NCI-H2227 (cell line): ENCODE results near the gene DOCK3.

ENCODE experiments used
- DNase-seq: peaks from one replicate; lab custom pipeline; 2025; ENCODE audit not compliant: unreplicated experiment; lab: John Stamatoyannopoulos, UW

The DOCK3 gene

GRCh38 chr3:50971487-50971924, 296.8 kb downstream of the DOCK3 start:
- DNase-seq: peak; percentile 45

GRCh38 chr3:50972029-50972428, 297.3 kb downstream of the DOCK3 start:
- no peak for DNase-seq

- peak; percentile 1 for DNase-seq
Observed at GRCh38 chr3:50978586-50978985, 303.9 kb downstream of the DOCK3 start.

- peak; percentile 36 for DNase-seq
Observed at GRCh38 chr3:50978991-50979667, 304.4 kb downstream of the DOCK3 start.

- no peak for DNase-seq
Observed at GRCh38 chr3:50982540-50983325, 308.0 kb downstream of the DOCK3 start.

DNA sequence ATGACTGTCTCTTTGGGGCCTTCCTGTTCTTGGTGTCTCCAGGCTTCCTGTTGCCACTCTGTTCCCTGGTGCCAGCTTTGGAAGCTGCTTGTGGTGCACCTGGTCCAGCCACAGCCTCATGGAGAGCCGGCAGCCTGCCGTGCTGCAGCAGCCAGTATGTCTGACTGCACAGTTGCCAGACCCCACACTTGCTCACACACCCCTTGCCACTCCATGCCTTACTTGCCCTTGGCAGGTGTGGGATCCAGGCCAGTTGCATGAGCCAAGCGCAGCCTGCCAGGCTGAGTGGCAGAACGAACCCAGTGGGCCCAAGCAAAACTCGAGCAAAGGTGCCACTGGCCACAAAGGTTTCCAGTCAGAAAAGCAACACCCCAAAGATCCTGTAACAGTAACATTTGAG, 309.2 kb downstream of the DOCK3 start:
- DNase-seq: no peak

GRCh38 chr3:50985893-50986292, 311.2 kb downstream of the DOCK3 start:
- no peak for DNase-seq

DNA sequence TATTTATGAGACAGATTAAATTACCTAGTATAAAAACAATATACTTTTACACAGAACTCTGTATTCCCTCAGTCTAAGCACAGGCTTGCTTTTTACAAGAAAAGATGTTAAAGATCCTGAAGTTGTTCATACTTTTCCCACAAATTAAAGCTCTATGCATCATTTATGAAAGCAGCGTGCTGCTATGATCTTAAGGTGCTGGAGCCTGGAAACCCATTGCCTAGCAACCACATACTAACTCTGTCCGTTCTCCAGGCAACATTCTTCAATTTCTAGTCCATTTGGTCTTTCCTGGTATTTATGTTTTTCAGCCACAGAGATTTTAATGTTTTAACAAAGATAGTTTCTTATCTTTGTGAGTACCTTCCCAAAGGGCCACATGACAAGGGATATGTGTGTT, 312.0 kb downstream of the DOCK3 start:
- DNase-seq: no peak

DNA sequence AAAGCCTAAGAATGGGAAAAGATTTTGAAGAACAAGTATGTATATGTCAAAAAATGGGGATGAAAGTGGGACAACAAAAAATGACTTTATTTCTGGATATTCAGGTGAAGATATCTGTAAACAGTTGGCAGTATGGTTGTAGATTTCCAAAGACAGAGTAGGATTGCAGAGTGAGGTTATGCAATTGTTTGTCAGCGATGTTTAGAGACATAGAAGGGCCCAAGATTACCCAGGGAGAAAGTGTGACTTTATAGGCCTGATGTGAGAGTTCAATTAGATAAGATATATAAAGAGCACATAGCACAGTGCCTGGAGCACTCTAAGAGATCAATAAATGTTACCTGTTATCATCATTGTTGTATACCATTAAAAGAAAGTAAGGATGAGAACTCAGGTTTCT, 319.8 kb downstream of the DOCK3 start:
- no peak for DNase-seq

DNA sequence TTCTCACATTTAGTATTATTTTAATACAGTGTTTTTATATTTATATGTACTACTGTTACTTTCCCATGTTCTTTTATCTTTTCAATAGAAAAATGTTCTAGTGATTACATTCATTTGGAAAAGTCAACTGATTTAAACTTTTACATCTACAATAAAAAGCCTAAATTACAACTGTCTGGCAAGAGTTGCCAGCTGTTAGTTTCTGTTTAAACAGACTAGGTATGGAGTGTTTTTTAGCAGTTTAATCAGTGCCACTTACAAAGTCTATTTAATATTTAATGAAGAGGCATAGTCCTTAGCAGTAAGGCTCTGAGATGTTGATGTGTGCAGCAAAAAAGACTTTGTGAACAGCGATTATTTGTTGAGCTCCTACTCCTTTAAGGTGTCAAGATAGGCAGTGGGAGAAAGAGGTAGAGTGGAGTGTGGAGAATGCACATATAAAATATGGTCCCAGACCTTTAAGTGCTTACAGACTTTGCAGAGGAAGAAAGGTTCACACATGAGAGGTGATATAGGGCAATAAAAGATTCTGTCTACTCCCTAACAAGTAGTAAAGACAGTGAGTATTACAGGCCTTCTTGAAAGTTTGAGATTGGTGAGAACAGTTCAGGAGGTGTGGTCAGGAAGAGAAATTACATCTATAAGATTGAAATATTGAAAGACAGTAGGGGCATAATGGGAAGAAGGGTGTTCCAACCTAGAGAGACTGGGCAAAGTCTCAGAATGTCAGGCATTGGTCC, 320.5 kb downstream of the DOCK3 start:
- DNase-seq: no peak

GRCh38 chr3:51002495-51002894, 327.8 kb downstream of the DOCK3 start:
- DNase-seq: no peak

DNA sequence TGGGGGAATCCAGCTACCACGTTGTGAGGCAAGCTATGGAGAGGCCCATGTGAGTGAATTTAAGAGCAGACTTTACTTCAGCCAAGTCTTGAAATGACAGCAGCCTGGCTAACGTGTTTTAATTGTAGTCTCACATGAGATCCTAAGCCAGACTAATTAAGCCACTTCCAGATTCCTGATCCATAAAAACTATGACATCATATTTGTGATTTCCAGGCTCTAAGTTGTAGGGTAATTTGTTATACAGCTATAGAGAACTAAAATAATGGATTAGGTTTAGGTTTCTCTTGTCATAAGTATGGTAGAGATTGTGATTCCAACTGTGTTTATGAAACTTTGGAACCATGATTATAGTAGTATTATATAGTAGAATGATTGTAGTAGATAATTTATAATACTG, 329.5 kb downstream of the DOCK3 start:
- DNase-seq: no peak

DNA sequence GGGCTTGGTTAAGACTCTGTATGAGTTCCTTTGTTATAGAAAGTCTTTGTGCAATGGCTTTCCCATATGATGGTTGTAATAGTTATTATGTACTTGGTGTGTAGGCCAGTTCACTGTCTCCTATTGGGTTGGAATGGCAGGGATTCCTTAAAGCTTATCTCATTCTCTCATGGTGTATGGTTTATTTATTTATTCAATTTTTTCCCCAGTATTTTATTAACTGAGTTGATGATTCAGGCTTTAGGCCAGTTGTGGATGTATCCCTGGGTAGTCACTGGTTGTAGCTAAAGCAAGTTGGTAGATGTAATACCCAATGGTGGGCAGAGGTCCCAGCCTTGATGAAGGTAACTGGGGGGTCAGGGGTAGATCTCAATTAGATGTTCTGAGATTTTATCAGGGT, 349.4 kb downstream of the DOCK3 start:
- DNase-seq: no peak

DNA sequence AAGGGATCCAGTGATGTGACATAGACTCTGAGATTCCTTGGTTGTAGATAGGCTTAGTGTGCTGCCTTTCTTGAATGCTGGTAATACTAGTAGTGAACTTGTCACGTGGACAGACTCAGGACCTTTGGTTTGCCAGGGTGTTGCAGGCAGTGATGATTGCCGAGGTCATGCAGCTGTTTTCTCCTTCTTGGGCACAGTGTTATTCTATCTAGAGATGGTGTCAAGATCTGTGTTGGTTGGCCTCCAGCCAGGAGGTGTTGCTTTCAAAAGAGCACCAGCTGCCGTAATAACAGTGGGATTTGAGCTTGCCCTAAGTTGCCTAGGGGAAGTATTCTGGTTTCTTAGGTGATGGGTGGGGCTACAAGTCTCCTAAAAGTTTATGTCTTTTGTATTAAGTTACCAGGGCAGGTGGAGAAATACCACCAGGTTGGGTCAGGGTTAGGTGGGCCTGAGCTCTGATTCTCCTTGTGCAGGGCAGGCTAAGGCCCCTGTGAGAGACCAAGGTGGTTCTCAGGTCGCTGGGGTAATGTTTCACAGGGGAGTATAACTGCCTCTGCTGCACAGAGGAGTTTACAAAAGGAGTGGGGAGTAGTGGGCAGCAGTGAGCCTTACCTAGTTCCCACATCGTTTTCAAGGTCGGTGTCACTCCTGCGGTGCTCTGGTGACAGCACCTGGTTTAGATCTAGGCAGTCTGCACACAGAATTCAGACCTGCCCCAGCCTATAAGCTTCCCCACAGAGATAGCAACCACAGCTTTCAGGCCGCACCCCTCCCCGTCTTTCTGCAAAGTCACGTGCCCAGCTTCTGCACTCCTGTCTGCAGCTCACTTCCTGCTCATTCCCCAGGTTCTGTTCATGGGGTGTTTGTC, 350.3 kb downstream of the DOCK3 start:
- peak; percentile 11 for DNase-seq

DNA sequence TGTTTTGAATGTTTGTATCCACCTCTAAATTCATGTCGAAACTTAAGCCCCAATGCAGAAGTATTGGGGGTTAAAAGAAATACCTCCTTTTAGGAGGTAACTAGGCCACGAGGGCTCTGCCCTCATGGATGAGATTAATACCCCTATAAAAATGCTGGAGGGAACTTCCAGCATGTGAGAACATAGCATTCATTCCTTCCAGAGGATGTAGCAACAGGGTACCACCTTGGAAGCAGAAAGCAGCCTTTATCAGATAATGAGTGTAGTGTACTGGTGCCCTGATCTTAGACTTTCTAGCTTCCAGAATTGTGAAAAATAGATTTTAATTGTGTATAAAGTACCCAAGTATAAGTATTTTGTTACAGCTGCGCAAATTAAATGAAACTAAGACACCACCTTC, 356.9 kb downstream of the DOCK3 start:
- no peak for DNase-seq

DNA sequence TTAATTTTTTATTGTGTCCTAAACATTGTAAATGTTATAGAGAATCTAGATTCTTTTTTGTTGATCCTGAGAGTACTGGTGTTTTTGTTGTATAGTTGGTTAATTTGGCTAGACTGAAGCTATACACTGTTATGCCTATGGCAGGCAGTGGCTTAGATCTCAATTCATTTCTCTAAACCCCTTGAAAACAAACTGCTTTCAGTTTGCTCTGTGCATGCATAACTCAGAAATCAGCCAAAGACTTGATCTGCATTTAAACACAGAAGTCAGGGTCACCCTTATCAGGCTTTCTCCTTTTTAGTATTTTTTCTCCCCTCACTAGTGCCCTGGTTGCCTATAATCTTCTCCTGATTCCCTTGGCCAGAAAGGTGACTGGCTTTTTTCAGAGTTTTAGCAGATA, 360.9 kb downstream of the DOCK3 start:
- DNase-seq: no peak

GRCh38 chr3:51044982-51045381, 370.3 kb downstream of the DOCK3 start:
- no peak for DNase-seq

DNA sequence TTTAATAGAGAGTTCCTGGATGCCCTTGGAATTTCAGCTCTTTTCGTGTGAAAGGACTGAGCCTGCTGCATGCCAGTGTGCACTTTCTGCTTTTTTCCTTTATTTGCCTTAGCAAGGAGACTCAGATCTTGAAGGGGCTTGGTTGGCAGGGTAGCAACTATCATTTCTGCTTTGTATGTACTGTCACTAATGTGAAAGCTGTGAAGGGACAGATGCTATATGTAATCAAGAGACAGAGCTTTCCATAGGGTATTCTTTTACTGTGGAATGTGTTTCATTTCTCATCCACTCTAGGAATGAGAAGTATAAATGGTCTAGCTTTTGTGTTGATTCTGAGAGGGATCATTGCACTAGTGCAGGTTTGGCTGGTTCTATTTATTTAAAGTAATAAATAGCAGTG, 377.8 kb downstream of the DOCK3 start:
- no peak for DNase-seq

- no peak for DNase-seq
Observed at GRCh38 chr3:51057121-51057520, 382.4 kb downstream of the DOCK3 start.

- DNase-seq: no peak
Observed at GRCh38 chr3:51063053-51063452, 388.3 kb downstream of the DOCK3 start.

GRCh38 chr3:51075221-51075775, 400.6 kb downstream of the DOCK3 start:
- DNase-seq: no peak
